GM18505 (cell line): ENCODE measurements around the gene ZEB1.
A peak's percentile ranks its signal among the peaks of the same experiment; 100 is the strongest.
"Not testable (repeated sequence)": the region's sequence is repeated elsewhere in the genome, so short reads cannot be mapped to it uniquely, and the experiment has no call there.

Source experiments
- ATAC-seq: cut with Tn5 transposase; IDR thresholded peaks from one replicate; pipeline ENCODE4 v1.9.1; 2021; ENCODE audit not compliant: unreplicated experiment
- POLR2A ChIP-seq: IDR thresholded peaks from 4 replicates; pipeline ENCODE4 v1.6.1; 2011; ENCODE audit warnings: borderline replicate concordance; ENCODE audit not compliant: insufficient read depth, insufficient read length; ENCODE audit errors: extremely low read depth

ZEB1 gene

GRCh38 chr10:31362023-31362641 lies 43.1 kb downstream of the ZEB1 start:
- ATAC-seq = no peak
- TF ChIP-seq POLR2A = no peak

- not testable (repeated sequence) for ATAC-seq
These were observed 44.7 kb downstream of the ZEB1 start for GRCh38 chr10:31363696-31364095.

GRCh38 chr10:31364238-31364637 lies 45.2 kb downstream of the ZEB1 start:
- not testable (repeated sequence) for ATAC-seq

GRCh38 chr10:31366703-31367102 lies 47.7 kb downstream of the ZEB1 start:
- no peak for TF ChIP-seq POLR2A
- no peak for ATAC-seq

GRCh38 chr10:31368724-31369123 lies 49.7 kb downstream of the ZEB1 start:
- ATAC-seq = no peak
- no peak for TF ChIP-seq POLR2A

GRCh38 chr10:31372439-31372838 lies 53.4 kb downstream of the ZEB1 start:
- TF ChIP-seq POLR2A = no peak

GRCh38 chr10:31374146-31374696 lies 55.2 kb downstream of the ZEB1 start:
- no peak for ATAC-seq
- TF ChIP-seq POLR2A = no peak

More at GRCh38 chr10:31372439-31372838, 53.4 kb downstream of the ZEB1 start:
- no peak for ATAC-seq

- ATAC-seq = no peak
- TF ChIP-seq POLR2A = no peak
These were observed 62.2 kb downstream of the ZEB1 start for GRCh38 chr10:31381171-31381570.

GRCh38 chr10:31381766-31382316 lies 62.8 kb downstream of the ZEB1 start:
- TF ChIP-seq POLR2A = no peak
- ATAC-seq = no peak

GRCh38 chr10:31383810-31384588 lies 65.0 kb downstream of the ZEB1 start:
- no peak for TF ChIP-seq POLR2A
- peak; percentile 98 for ATAC-seq

- ATAC-seq = peak; percentile 25
- no peak for TF ChIP-seq POLR2A
These were observed 65.6 kb downstream of the ZEB1 start for GRCh38 chr10:31384589-31384949.

- no peak for ATAC-seq
- no peak for TF ChIP-seq POLR2A
These were observed 71.8 kb downstream of the ZEB1 start for GRCh38 chr10:31390804-31391203.

- TF ChIP-seq POLR2A = no peak
- no peak for ATAC-seq
These were observed 74.8 kb downstream of the ZEB1 start for GRCh38 chr10:31393844-31394243.

- ATAC-seq = no peak
- TF ChIP-seq POLR2A = no peak
These were observed 76.7 kb downstream of the ZEB1 start for GRCh38 chr10:31395695-31396094.
